Panc1 (cell line): ENCODE measurements around the gene P2RY13.

Experiments
- POLR2AphosphoS5 ChIP-seq: IDR thresholded peaks from 2 replicates; pipeline ENCODE4 v1.6.1; 2012; ENCODE audit warnings: mild to moderate bottlenecking, low read depth, low read length, moderate library complexity
- SIN3A ChIP-seq: IDR thresholded peaks from 2 replicates; pipeline ENCODE4 v1.6.1; 2012; ENCODE audit warnings: low read depth, mild to moderate bottlenecking, low read length, moderate library complexity, borderline replicate concordance; ENCODE audit not compliant: insufficient read depth
- TF ChIP-seq, protein P1 (sequence below): fragments of 450-650 bp; IDR thresholded peaks from 2 replicates; pipeline ENCODE4 v1.5.1; 2017; ENCODE audit warnings: mild to moderate bottlenecking
- TF ChIP-seq, protein P2 (sequence below), 2 experiments: IDR thresholded peaks; 2 replicates each; pipeline ENCODE4 v1.6.1; 2011 to 2012; ENCODE audit warnings: low read depth in 2 of 2, control low read depth in 1 of 2, low read length in 1 of 2, mild to moderate bottlenecking in 1 of 2, moderate library complexity in 1 of 2; ENCODE audit not compliant: insufficient read depth in 1 of 2

DNA sequence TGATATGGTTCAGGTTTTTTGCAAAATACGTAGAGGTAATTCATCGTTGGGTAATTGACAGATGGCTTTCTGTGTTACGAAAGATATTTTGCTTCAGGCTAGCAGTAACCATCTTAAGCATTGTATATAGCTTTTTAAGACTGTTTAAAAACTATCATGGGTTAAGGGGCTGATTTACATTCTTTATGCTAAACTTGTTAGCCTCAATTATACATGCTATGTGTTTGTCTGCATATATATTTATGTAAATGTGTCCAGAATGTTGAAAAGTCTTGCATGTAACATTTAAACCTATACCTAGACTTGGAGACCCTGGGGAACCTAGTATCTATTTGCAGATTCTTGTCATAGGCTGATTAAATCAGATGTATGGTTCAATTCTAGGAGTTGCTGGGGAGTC lies 39.9 kb downstream of the P2RY13 start:
- TF ChIP-seq, protein P1, sequence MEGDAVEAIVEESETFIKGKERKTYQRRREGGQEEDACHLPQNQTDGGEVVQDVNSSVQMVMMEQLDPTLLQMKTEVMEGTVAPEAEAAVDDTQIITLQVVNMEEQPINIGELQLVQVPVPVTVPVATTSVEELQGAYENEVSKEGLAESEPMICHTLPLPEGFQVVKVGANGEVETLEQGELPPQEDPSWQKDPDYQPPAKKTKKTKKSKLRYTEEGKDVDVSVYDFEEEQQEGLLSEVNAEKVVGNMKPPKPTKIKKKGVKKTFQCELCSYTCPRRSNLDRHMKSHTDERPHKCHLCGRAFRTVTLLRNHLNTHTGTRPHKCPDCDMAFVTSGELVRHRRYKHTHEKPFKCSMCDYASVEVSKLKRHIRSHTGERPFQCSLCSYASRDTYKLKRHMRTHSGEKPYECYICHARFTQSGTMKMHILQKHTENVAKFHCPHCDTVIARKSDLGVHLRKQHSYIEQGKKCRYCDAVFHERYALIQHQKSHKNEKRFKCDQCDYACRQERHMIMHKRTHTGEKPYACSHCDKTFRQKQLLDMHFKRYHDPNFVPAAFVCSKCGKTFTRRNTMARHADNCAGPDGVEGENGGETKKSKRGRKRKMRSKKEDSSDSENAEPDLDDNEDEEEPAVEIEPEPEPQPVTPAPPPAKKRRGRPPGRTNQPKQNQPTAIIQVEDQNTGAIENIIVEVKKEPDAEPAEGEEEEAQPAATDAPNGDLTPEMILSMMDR = no peak
- TF ChIP-seq, protein P2, sequence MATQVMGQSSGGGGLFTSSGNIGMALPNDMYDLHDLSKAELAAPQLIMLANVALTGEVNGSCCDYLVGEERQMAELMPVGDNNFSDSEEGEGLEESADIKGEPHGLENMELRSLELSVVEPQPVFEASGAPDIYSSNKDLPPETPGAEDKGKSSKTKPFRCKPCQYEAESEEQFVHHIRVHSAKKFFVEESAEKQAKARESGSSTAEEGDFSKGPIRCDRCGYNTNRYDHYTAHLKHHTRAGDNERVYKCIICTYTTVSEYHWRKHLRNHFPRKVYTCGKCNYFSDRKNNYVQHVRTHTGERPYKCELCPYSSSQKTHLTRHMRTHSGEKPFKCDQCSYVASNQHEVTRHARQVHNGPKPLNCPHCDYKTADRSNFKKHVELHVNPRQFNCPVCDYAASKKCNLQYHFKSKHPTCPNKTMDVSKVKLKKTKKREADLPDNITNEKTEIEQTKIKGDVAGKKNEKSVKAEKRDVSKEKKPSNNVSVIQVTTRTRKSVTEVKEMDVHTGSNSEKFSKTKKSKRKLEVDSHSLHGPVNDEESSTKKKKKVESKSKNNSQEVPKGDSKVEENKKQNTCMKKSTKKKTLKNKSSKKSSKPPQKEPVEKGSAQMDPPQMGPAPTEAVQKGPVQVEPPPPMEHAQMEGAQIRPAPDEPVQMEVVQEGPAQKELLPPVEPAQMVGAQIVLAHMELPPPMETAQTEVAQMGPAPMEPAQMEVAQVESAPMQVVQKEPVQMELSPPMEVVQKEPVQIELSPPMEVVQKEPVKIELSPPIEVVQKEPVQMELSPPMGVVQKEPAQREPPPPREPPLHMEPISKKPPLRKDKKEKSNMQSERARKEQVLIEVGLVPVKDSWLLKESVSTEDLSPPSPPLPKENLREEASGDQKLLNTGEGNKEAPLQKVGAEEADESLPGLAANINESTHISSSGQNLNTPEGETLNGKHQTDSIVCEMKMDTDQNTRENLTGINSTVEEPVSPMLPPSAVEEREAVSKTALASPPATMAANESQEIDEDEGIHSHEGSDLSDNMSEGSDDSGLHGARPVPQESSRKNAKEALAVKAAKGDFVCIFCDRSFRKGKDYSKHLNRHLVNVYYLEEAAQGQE (IDR thresholded peaks at IDR 0.05; ENCODE audit: insufficient read depth in 1 of 2, low read depth in 2 of 2, low read length in 1 of 2) = no peak
- TF ChIP-seq SIN3A (no peak), POLR2AphosphoS5 (no peak)
